ENCODE results near the gene SLC2A4RG.

DNA sequence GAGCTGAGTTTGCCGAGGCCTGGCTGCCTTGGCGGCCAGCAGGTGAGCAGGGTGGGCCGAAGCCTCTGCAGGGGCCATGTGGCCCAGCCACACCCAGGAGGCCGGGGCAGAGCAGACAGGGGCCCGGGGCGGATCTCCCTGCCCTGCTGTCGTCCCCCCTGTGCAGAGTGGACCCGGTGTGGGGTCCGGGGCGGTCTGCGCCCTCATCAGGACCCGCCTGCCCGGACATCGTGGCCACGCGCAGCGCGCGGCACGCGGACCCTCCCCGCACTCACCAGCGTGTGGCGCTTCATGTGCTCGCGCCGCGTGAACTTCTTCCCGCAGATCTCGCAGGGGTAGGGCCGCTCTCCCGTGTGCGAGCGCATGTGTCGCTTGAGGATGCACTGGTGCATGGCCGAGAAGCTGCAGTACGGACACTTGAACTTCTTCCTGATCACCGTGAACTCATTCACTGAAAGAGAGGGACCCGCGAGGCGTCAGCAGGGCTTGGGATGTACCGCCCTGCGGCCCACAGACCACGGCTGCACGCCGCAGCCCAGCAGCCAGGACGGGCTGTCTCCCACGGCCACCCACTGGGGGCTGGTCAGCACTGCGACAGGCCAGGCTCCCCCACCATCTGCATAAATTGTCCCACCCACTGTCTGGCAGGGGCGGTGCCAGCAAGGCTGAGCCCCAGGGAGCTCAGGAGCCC, 13.0 kb downstream of the SLC2A4RG start:
- TF ChIP-seq ZBTB7A (CRISPR knock-in tag; IDR thresholded peaks at IDR 0.05) (no peak), POLR2AphosphoS5 (IDR thresholded peaks at IDR 0.05; ENCODE audit: low read depth, low read length) (no peak)

All from HepG2 (cell line).